C4-2B (cell line): ENCODE data around the gene KRI1.
"Not testable (repeated sequence)": the region's sequence is repeated elsewhere in the genome, so short reads cannot be mapped to it uniquely, and the experiment has no call there.

Source experiments
- CTCF ChIP-seq: fragments of 450-650 bp; conservative IDR thresholded peaks from 2 replicates; pipeline ENCODE4 v1.5.1; 2017; ENCODE audit warnings: mild to moderate bottlenecking
- ZFX ChIP-seq: fragments of 450-650 bp; IDR thresholded peaks from 2 replicates; pipeline ENCODE4 v1.6.1; 2017

- TF ChIP-seq CTCF, ZFX: not testable (repeated sequence)
These were observed 14.8 kb downstream of the KRI1 start for GRCh38 chr19:10551006-10551405.
